IMR-90 (cell line): ENCODE measurements around the gene PPIL6. TPM values are rescaled to one million over a fixed set of nuclear protein-coding genes. Genes with fewer than 3 reads are reported as not detected.

ENCODE experiments used
- ATAC-seq: fragments of 200-7000 bp; cut with Tn5 transposase; 2 replicates; pipeline ENCODE4 v1.9.1; 2020; ENCODE audit warnings: low read depth, mild to moderate bottlenecking, moderate library complexity
- BruUV-seq: library from RNA; stranded (reverse); fragments of 400-500 nt; replicated peaks from 2 replicates; lab custom pipeline; 2021; lab: Mats Ljungman, UMichigan
- CTCF ChIA-PET: fragments of 300-600 bp; formaldehyde crosslinking; extraction: SDS; loops from one replicate; lab custom pipeline; 2021; ENCODE audit warnings: antibody characterized with exemption; lab: Yijun Ruan, JAX
- POLR2A ChIA-PET: fragments of 300-600 bp; sonication (Branson Sonifier 250); formaldehyde crosslinking; loops from one replicate; lab custom pipeline; 2022; ENCODE audit warnings: antibody characterized with exemption; ENCODE audit not compliant: unreplicated experiment; lab: Charles Lee
- DNase-seq: peaks from one replicate; pipeline ENCODE4 v3.0.0; 2013
- H2AFZ ChIP-seq: replicated peaks from 2 replicates; pipeline ENCODE3; 2013; ENCODE audit warnings: low read length, mild to moderate bottlenecking; ENCODE audit not compliant: poor library complexity
- H2AK5ac ChIP-seq: 2 replicates; pipeline ENCODE4 v1.6.1; 2013; ENCODE audit warnings: low read depth, low read length, inconsistent platforms
- H2AK9ac ChIP-seq: replicated peaks from 2 replicates; pipeline ENCODE3; 2013; ENCODE audit warnings: mild to moderate bottlenecking, low read depth, low read length, moderate library complexity; ENCODE audit not compliant: poor library complexity
- H2BK120ac ChIP-seq: 2 replicates; pipeline ENCODE4 v1.6.1; 2013; ENCODE audit warnings: low read depth, low read length, inconsistent platforms
- H2BK15ac ChIP-seq: 3 replicates; pipeline ENCODE4 v1.6.1; 2013; ENCODE audit warnings: low read depth, low read length, inconsistent platforms
- H2BK20ac ChIP-seq: 2 replicates; pipeline ENCODE4 v1.6.1; 2013; ENCODE audit warnings: low read depth, mild to moderate bottlenecking, inconsistent platforms, low read length, moderate library complexity
- H2BK5ac ChIP-seq: 2 replicates; pipeline ENCODE4 v1.6.1; 2013; ENCODE audit warnings: mild to moderate bottlenecking, low read depth, low read length, inconsistent platforms; ENCODE audit not compliant: poor library complexity, severe bottlenecking
- H3K14ac ChIP-seq: replicated peaks from 2 replicates; pipeline ENCODE4 v1.6.1; 2013; ENCODE audit warnings: low read depth, low read length, inconsistent platforms
- H3K18ac ChIP-seq: 2 replicates; pipeline ENCODE4 v1.6.1; 2013; ENCODE audit warnings: low read depth, low read length, control low read depth
- H3K23ac ChIP-seq: 2 replicates; pipeline ENCODE4 v1.6.1; 2013; ENCODE audit warnings: low read depth, low read length, inconsistent platforms
- H3K27ac ChIP-seq: 2 replicates; pipeline ENCODE4 v1.5.1; 2013; ENCODE audit warnings: mild to moderate bottlenecking, control low read depth, low read length; ENCODE audit not compliant: insufficient read depth
- H3K27me3 ChIP-seq: 2 replicates; pipeline ENCODE4 v1.6.1; 2013; ENCODE audit warnings: low read length; ENCODE audit not compliant: control insufficient read depth, insufficient read depth
- H3K36me3 ChIP-seq: 2 replicates; pipeline ENCODE4 v1.6.1; 2013; ENCODE audit warnings: low read length, mixed read lengths; ENCODE audit not compliant: control insufficient read depth, insufficient read depth
- H3K4ac ChIP-seq: 2 replicates; pipeline ENCODE4 v1.6.1; 2013; ENCODE audit warnings: low read depth, low read length, inconsistent platforms
- H3K4me1 ChIP-seq: 2 replicates; pipeline ENCODE4 v1.6.1; 2013; ENCODE audit warnings: low read length, mixed read lengths; ENCODE audit not compliant: control insufficient read depth, insufficient read depth
- H3K4me2 ChIP-seq: 2 replicates; pipeline ENCODE4 v1.6.1; 2013; ENCODE audit warnings: low read depth, mild to moderate bottlenecking, control low read depth, low read length, moderate library complexity
- H3K4me3 ChIP-seq: 2 replicates; pipeline ENCODE4 v1.5.1; 2013; ENCODE audit warnings: low read depth, mild to moderate bottlenecking, control low read depth, low read length, moderate library complexity; ENCODE audit not compliant: insufficient read depth
- H3K56ac ChIP-seq: 2 replicates; pipeline ENCODE4 v1.6.1; 2013; ENCODE audit warnings: low read length, inconsistent platforms; ENCODE audit not compliant: insufficient read depth; ENCODE audit errors: extremely low read depth
- H3K79me1 ChIP-seq, 2 experiments: 2 replicates each; pipeline ENCODE4 v1.6.1; 2013; ENCODE audit warnings: low read length in 2 of 2, inconsistent platforms in 1 of 2, low read depth in 1 of 2
- H3K9ac ChIP-seq: 2 replicates; pipeline ENCODE4 v1.6.1; 2013; ENCODE audit warnings: low read depth, low read length, control low read depth
- H3K9me1 ChIP-seq: 2 replicates; pipeline ENCODE4 v1.6.1; 2013; ENCODE audit warnings: low read length, inconsistent platforms; ENCODE audit not compliant: insufficient read depth
- H3K9me3 ChIP-seq: 2 replicates; pipeline ENCODE4 v1.6.1; 2013; ENCODE audit warnings: low read length; ENCODE audit not compliant: control insufficient read depth, insufficient read depth
- H4K20me1 ChIP-seq: 2 replicates; pipeline ENCODE4 v1.6.1; 2013; ENCODE audit warnings: low read length, inconsistent platforms; ENCODE audit not compliant: insufficient read depth
- H4K5ac ChIP-seq: 2 replicates; pipeline ENCODE4 v1.6.1; 2013; ENCODE audit warnings: mild to moderate bottlenecking, low read depth, low read length, control low read depth
- H4K8ac ChIP-seq, 2 experiments: 2 replicates each; pipeline ENCODE4 v1.6.1; 2013; ENCODE audit warnings: low read depth in 2 of 2, low read length in 2 of 2, control low read depth in 1 of 2, inconsistent platforms in 1 of 2
- H4K91ac ChIP-seq: 2 replicates; pipeline ENCODE4 v1.6.1; 2013; ENCODE audit warnings: low read depth, low read length, inconsistent platforms; ENCODE audit not compliant: insufficient read depth
- CEBPB ChIP-seq: IDR thresholded peaks from 2 replicates; pipeline ENCODE4 v1.6.1; 2012; ENCODE audit warnings: low read depth, low read length, improper control_type of control experiment
- MAFK ChIP-seq: IDR thresholded peaks from 2 replicates; pipeline ENCODE4 v1.6.1; 2012; ENCODE audit warnings: low read depth, low read length, improper control_type of control experiment
- RCOR1 ChIP-seq: IDR thresholded peaks from 2 replicates; pipeline ENCODE4 v1.6.1; 2012; ENCODE audit warnings: mild to moderate bottlenecking, low read length, improper control_type of control experiment; ENCODE audit not compliant: insufficient replicate concordance
- WGBS, 2 experiments: methylation state at CpG; one replicate each; pipeline versions ENCODE4 v1.1.5 to v1.1.7; 2013; ENCODE audit warnings: missing lambda C conversion rate in 2 of 2; ENCODE audit not compliant: insufficient read length in 1 of 2; ENCODE audit errors: extremely low coverage in 2 of 2; 5-methylcytosine and 5-hydroxymethylcytosine counted together
- dilution Hi-C: fragments of 300-500 bp; cut with HindIII; formaldehyde crosslinking; loops from one replicate; pipeline ENCODE4 v1.14.3; 2018; ENCODE audit warnings: low sequenced_read_pairs; ENCODE audit not compliant: unreplicated experiment
- in situ Hi-C: fragments of 300-500 bp; cut with MboI; formaldehyde crosslinking; loops from 3 replicates; pipeline ENCODE4 v1.14.3; 2019; ENCODE audit warnings: low sequenced_read_pairs, inconsistent platforms, mixed read lengths
- intact Hi-C: fragments of 100-400 bp; cut with micrococcal nuclease; formaldehyde crosslinking; loops from 2 replicates; pipeline ENCODE4 v1.10.0; 2022
- polyA plus RNA-seq, 3 experiments: library from polyadenylated mRNA; depleted of rRNA; stranded (reverse); fragments of >200 nt; gene quantifications; 2 replicates each; pipeline ENCODE4 v1.2.3, GENCODE V29; 2012; ENCODE audit warnings: low replicate concordance in 1 of 3
- total RNA-seq: library from RNA; depleted of rRNA; stranded (reverse); fragments of >200 nt; gene quantifications from 2 replicates; pipeline ENCODE4 v1.2.3, GENCODE V29; 2012

PPIL6 gene
- total and polyA plus RNA-seq, 2 of the 4 experiments (the other 2 are of a cell fraction), result 0.15 to 0.18 TPM

DNA sequence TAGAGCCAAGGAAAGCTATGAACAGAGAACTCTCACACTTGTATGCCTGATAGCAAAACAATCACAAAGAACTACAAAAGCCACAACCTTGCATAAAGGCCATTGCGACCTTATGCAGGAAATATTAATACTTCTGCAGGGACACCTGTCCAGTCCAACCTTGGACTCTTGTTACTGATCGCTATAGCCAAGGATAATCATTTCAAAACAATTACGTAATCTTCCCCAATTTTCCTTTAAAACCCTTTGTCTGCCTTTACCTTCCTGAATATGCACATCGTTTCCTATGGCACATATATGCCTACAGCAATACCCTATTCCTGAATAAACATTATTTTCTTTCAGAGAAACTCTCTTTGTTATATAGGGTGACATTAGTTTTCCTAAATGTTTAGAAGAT lies 22.8 kb downstream of the PPIL6 start:
- no peak overlapping the region for H4K8ac ChIP-seq
- H3K18ac ChIP-seq, result no peak overlapping the region
- no peak overlapping the region for H2BK20ac ChIP-seq
- dilution Hi-C loops (no loop called here), intact Hi-C loops (loop anchor here (5.0 kb wide), 1 partner anchor 670 kb away; no protein-coding TSS in a partner anchor), in situ Hi-C loops (no loop called here)
- ChIA-PET CTCF (interaction anchor here (0.9 kb wide), 1 partner anchor 24 kb away, joined by 10 read pairs; no protein-coding TSS in a partner anchor), POLR2A (no interaction called here)
- H2BK120ac ChIP-seq, result no peak overlapping the region
- H3K4me1 ChIP-seq, result no peaks in the 10 kb centered on the region
- no peak overlapping the region for H2AK9ac ChIP-seq
- H3K4me2 ChIP-seq, result no peak overlapping the region
- TF ChIP-seq MAFK (no peak), RCOR1 (no peak), CEBPB (peak; percentile 50)
- H2AK5ac ChIP-seq, result no peak overlapping the region
- H2BK15ac ChIP-seq, result no peak overlapping the region
- no TSS peak for BruUV-seq
- no peaks in the 10 kb centered on the region for H3K79me1 ChIP-seq
- no peak overlapping the region for H3K56ac ChIP-seq
- H3K9ac ChIP-seq, result no peak overlapping the region
- H3K9me1 ChIP-seq, result no peaks in the 10 kb centered on the region
- no peak overlapping the region for H4K91ac ChIP-seq
- H3K14ac ChIP-seq, result no peak overlapping the region
- H3K4me3 ChIP-seq, result no peak overlapping the region
- no peaks in the 10 kb centered on the region for H4K20me1 ChIP-seq
- H3K27me3 ChIP-seq, result peaks cover 4% of the 10 kb centered on the region
- H3K27ac ChIP-seq, result no peak overlapping the region
- H3K4ac ChIP-seq, result no peak overlapping the region
- H3K23ac ChIP-seq, result no peak overlapping the region
- DNase-seq (no peak), ATAC-seq (no peak)
- H2AFZ ChIP-seq, result no peak overlapping the region
- no peak overlapping the region for H2BK5ac ChIP-seq
- no peaks in the 10 kb centered on the region for H3K36me3 ChIP-seq
- no peak overlapping the region for H4K5ac ChIP-seq
- H3K9me3 ChIP-seq, result no peaks in the 10 kb centered on the region
- 100% methylated on average over 1 of the region's 4 CpGs; no CpG with 5 or more reads in 1 of the 2 experiments for WGBS, 2 experiments
